ENCODE data around the gene ACER3. TPM values are rescaled to one million over a fixed set of nuclear protein-coding genes. Genes with fewer than 3 reads are reported as not detected.

ACER3 gene
- total RNA-seq, 4 donors from 2014 or later = 6.5 to 58.9 (median 27.4) TPM

- peaks cover 6 to 24% of the 10 kb centered on the region in 2 donors for H3K4me1 ChIP-seq
- DNase-seq = peak in 1 of 2 donors; percentile 9
- H3K36me3 ChIP-seq = no peaks in the 10 kb centered on the region
- no peak overlapping the region for H3K4me3 ChIP-seq
- TF ChIP-seq POLR2A (IDR thresholded peaks at IDR 0.05) = no peak
- TF ChIP-seq, protein P1, sequence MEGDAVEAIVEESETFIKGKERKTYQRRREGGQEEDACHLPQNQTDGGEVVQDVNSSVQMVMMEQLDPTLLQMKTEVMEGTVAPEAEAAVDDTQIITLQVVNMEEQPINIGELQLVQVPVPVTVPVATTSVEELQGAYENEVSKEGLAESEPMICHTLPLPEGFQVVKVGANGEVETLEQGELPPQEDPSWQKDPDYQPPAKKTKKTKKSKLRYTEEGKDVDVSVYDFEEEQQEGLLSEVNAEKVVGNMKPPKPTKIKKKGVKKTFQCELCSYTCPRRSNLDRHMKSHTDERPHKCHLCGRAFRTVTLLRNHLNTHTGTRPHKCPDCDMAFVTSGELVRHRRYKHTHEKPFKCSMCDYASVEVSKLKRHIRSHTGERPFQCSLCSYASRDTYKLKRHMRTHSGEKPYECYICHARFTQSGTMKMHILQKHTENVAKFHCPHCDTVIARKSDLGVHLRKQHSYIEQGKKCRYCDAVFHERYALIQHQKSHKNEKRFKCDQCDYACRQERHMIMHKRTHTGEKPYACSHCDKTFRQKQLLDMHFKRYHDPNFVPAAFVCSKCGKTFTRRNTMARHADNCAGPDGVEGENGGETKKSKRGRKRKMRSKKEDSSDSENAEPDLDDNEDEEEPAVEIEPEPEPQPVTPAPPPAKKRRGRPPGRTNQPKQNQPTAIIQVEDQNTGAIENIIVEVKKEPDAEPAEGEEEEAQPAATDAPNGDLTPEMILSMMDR (IDR thresholded peaks at IDR 0.05) = no peak
- H3K27me3 ChIP-seq = no peaks in the 10 kb centered on the region
- intact Hi-C loops (cut with DNase I; ENCODE audit: low total_unique reads) = no loop called here
- no peaks in the 10 kb centered on the region for H3K9me3 ChIP-seq
- H3K27ac ChIP-seq = no peak overlapping the region
These were observed 209.4 kb downstream of the ACER3 start for GRCh38 chr11:77069969-77070582.

GRCh38 chr11:77071077-77071476 lies 210.4 kb downstream of the ACER3 start:
- Histone ChIP-seq H3K4me1 (peaks cover 6 to 24% of the 10 kb centered on the region in 2 donors), H3K36me3 (no peaks in the 10 kb centered on the region), H3K9me3 (no peaks in the 10 kb centered on the region), H3K4me3 (no peak overlapping the region), H3K27me3 (no peaks in the 10 kb centered on the region), H3K27ac (peak overlapping the region in 1 of 2 donors; percentile 14)
- TF ChIP-seq POLR2A (IDR thresholded peaks at IDR 0.05) = no peak
- TF ChIP-seq, protein P1 (IDR thresholded peaks at IDR 0.05) = no peak
- intact Hi-C loops (cut with DNase I; ENCODE audit: low total_unique reads) = no loop called here
- peak in 1 of 2 donors; percentile 11 for DNase-seq

DNA sequence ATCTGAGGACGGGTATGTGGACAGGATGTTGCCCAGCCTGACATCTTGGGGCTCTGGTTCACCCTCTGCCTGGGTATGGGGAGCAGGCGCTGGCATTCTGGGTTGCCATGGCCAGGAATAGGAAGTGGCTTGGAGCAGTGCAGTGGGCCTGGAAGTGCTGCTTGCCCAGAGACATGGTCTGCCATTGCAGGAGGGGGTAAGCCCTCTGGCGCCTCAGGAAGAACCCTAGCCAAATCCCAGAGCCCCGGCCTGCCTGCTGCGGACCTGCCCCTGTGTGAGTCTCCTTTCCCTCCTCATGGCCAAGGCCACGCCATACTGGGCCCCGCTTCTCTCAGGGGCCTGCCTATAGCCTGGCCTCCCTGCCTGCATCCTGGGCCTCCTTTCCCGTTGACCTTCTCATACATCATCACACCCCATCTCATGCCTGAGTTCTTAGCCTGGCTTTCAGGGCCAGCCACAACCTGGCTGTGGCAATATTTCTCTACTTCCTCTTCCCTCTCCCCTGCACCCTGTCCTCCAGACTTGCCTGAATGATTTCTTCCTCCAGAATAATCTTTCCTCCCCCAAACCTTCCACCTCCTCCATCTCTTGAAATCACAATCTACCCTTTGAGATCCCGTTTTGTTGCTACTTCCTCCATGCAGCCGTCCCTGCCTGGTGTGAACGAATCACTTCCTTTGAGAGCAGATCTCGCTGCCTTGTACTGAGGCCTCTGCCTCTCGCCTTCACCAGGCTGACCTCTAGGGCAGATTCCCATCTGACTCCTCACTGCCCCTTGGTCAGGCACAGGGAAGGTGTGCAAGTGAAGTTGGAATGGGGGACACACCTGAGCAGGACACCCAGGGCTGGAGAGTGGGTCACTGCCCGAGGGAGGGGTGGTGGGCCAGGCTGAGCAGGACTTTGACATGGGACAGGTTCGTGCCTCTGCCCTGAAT lies 211.2 kb downstream of the ACER3 start:
- Histone ChIP-seq H3K4me1 (peaks cover 6 to 24% of the 10 kb centered on the region in 2 donors), H3K4me3 (no peak overlapping the region), H3K9me3 (no peaks in the 10 kb centered on the region), H3K27ac (peak overlapping the region; percentile 93 to 95), H3K27me3 (no peaks in the 10 kb centered on the region), H3K36me3 (no peaks in the 10 kb centered on the region)
- peak; percentile 12 to 13 for DNase-seq
- no peak for TF ChIP-seq POLR2A (IDR thresholded peaks at IDR 0.05)
- TF ChIP-seq, protein P1 (IDR thresholded peaks at IDR 0.05) = no peak
- intact Hi-C loops (cut with DNase I; ENCODE audit: low total_unique reads) = no loop called here

GRCh38 chr11:77072851-77073327 lies 212.2 kb downstream of the ACER3 start:
- H3K9me3 ChIP-seq = no peaks in the 10 kb centered on the region
- H3K4me3 ChIP-seq = no peak overlapping the region
- TF ChIP-seq POLR2A (IDR thresholded peaks at IDR 0.05) = no peak
- TF ChIP-seq, protein P1 (IDR thresholded peaks at IDR 0.05) = no peak
- intact Hi-C loops (cut with DNase I; ENCODE audit: low total_unique reads) = no loop called here
- peaks cover 6 to 24% of the 10 kb centered on the region in 2 donors for H3K4me1 ChIP-seq
- H3K27me3 ChIP-seq = no peaks in the 10 kb centered on the region
- H3K27ac ChIP-seq = peak overlapping the region; percentile 93 to 95
- no peak for DNase-seq
- H3K36me3 ChIP-seq = no peaks in the 10 kb centered on the region
